HEK293 (cell line): ENCODE measurements around the gene EFNA2.
"Not testable (repeated sequence)": the region's sequence is repeated elsewhere in the genome, so short reads cannot be mapped to it uniquely, and the experiment has no call there.

Source experiments
- ZBTB1 ChIP-seq: fragments of 450-650 bp; formaldehyde crosslinking; IDR thresholded peaks from 2 replicates; pipeline ENCODE4 v1.5.1; 2016; ENCODE audit warnings: missing biosample characterization, missing genetic modification characterization
- ZBTB21 ChIP-seq: fragments of 450-650 bp; formaldehyde crosslinking; IDR thresholded peaks from 2 replicates; pipeline ENCODE4 v1.5.1; 2017; ENCODE audit warnings: missing biosample characterization, missing genetic modification characterization
- ZFP3 ChIP-seq: fragments of 450-650 bp; formaldehyde crosslinking; IDR thresholded peaks from 2 replicates; pipeline ENCODE4 v1.5.1; 2016; ENCODE audit warnings: low read depth, missing biosample characterization, missing genetic modification characterization
- ZFP37 ChIP-seq: fragments of 450-650 bp; formaldehyde crosslinking; IDR thresholded peaks from 2 replicates; pipeline ENCODE4 v1.5.1; 2016; ENCODE audit warnings: missing biosample characterization, missing genetic modification characterization
- ZNF175 ChIP-seq: fragments of 450-650 bp; formaldehyde crosslinking; IDR thresholded peaks from 2 replicates; pipeline ENCODE4 v1.5.1; 2016; ENCODE audit warnings: missing biosample characterization, missing genetic modification characterization
- ZNF23 ChIP-seq: fragments of 450-650 bp; formaldehyde crosslinking; IDR thresholded peaks from 2 replicates; pipeline ENCODE4 v1.5.1; 2016; ENCODE audit warnings: missing biosample characterization, missing genetic modification characterization, borderline replicate concordance
- ZNF274 ChIP-seq, 2 experiments: fragments of 200-500 bp in 1 of 2; fragments of 450-650 bp in 1 of 2; sonication (Bioruptor generic) in 1 of 2; formaldehyde crosslinking in 1 of 2; IDR thresholded peaks; 2 replicates each; pipeline versions ENCODE4 v1.5.1 to v1.6.1; 2014 to 2016; ENCODE audit warnings: borderline replicate concordance in 1 of 2, inconsistent platforms in 1 of 2, low read length in 1 of 2, missing biosample characterization in 1 of 2, missing genetic modification characterization in 1 of 2
- ZNF280D ChIP-seq: fragments of 450-650 bp; formaldehyde crosslinking; IDR thresholded peaks from 2 replicates; pipeline ENCODE4 v1.5.1; 2016; ENCODE audit warnings: missing biosample characterization, missing genetic modification characterization
- ZNF623 ChIP-seq: fragments of 450-650 bp; formaldehyde crosslinking; IDR thresholded peaks from 2 replicates; pipeline ENCODE4 v1.5.1; 2016; ENCODE audit warnings: missing biosample characterization, missing genetic modification characterization
- TF ChIP-seq, protein P1 (sequence below): fragments of 450-650 bp; formaldehyde crosslinking; IDR thresholded peaks from 2 replicates; pipeline ENCODE4 v1.5.1; 2016; ENCODE audit warnings: missing biosample characterization, missing genetic modification characterization
- TF ChIP-seq, protein P2 (sequence below): fragments of 450-650 bp; formaldehyde crosslinking; IDR thresholded peaks from 2 replicates; pipeline ENCODE4 v1.5.1; 2016; ENCODE audit warnings: missing biosample characterization, missing genetic modification characterization
- TF ChIP-seq, protein P3 (sequence below): fragments of 450-650 bp; formaldehyde crosslinking; IDR thresholded peaks from 2 replicates; pipeline ENCODE4 v1.5.1; 2016; ENCODE audit warnings: missing biosample characterization, missing genetic modification characterization

- TF ChIP-seq, protein P1, sequence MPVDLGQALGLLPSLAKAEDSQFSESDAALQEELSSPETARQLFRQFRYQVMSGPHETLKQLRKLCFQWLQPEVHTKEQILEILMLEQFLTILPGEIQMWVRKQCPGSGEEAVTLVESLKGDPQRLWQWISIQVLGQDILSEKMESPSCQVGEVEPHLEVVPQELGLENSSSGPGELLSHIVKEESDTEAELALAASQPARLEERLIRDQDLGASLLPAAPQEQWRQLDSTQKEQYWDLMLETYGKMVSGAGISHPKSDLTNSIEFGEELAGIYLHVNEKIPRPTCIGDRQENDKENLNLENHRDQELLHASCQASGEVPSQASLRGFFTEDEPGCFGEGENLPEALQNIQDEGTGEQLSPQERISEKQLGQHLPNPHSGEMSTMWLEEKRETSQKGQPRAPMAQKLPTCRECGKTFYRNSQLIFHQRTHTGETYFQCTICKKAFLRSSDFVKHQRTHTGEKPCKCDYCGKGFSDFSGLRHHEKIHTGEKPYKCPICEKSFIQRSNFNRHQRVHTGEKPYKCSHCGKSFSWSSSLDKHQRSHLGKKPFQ (tag by site-specific recombination) = peak; percentile 67; the same call in 1 of the 2 replicates
- TF ChIP-seq, protein P2, sequence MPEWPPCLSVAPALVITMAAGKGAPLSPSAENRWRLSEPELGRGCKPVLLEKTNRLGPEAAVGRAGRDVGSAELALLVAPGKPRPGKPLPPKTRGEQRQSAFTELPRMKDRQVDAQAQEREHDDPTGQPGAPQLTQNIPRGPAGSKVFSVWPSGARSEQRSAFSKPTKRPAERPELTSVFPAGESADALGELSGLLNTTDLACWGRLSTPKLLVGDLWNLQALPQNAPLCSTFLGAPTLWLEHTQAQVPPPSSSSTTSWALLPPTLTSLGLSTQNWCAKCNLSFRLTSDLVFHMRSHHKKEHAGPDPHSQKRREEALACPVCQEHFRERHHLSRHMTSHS = not testable (repeated sequence)
- TF ChIP-seq ZBTB21 (tag by site-specific recombination); ZNF23 (tag by site-specific recombination); ZBTB1; ZFP37 (tag by site-specific recombination); ZNF623; ZNF274 (IDR thresholded peaks at IDR 0.05; ENCODE audit: low read length); ZNF274 (tag by site-specific recombination; IDR thresholded peaks at IDR 0.05; ENCODE audit: borderline replicate concordance); ZNF175 (tag by site-specific recombination); ZFP3 (tag by site-specific recombination); ZNF280D (tag by site-specific recombination): not testable (repeated sequence)
- TF ChIP-seq, protein P3, sequence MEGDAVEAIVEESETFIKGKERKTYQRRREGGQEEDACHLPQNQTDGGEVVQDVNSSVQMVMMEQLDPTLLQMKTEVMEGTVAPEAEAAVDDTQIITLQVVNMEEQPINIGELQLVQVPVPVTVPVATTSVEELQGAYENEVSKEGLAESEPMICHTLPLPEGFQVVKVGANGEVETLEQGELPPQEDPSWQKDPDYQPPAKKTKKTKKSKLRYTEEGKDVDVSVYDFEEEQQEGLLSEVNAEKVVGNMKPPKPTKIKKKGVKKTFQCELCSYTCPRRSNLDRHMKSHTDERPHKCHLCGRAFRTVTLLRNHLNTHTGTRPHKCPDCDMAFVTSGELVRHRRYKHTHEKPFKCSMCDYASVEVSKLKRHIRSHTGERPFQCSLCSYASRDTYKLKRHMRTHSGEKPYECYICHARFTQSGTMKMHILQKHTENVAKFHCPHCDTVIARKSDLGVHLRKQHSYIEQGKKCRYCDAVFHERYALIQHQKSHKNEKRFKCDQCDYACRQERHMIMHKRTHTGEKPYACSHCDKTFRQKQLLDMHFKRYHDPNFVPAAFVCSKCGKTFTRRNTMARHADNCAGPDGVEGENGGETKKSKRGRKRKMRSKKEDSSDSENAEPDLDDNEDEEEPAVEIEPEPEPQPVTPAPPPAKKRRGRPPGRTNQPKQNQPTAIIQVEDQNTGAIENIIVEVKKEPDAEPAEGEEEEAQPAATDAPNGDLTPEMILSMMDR = peak; percentile 51
Observed at GRCh38 chr19:1246265-1247087, 39.2 kb upstream of the EFNA2 start.
